Measurements from ENCODE around the gene FLAD1. TPM values are rescaled to one million over a fixed set of nuclear protein-coding genes. Genes with fewer than 3 reads are reported as not detected.
A peak's percentile ranks its signal among the peaks of the same experiment; 100 is the strongest.

The FLAD1 gene
- total RNA-seq, 1 donor: 20.6 TPM

DNA sequence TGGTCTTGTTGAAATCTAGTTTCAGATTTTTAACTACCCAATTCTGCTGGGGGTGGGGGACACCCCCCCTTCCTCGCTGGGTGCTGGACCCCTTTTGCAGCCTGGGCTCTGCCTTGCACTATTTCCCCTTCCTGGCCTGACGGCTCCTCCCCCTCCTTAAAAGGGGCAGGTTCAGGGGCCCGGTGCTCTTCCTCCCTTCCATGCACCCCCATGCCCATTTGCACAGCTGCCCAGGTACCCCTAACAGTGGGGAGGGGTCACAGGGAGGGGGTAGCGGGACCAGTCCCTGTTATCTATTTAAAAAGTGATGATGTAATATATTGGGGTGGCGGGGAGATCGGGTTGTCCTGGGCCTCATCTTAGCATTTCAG, 34.8 kb downstream of the FLAD1 start:
- peak overlapping the region; percentile 59 for H3K4me3 ChIP-seq (ENCODE audit: insufficient read depth, low read length)
- no peak overlapping the region for H2AFZ ChIP-seq (ENCODE audit: low read length)

DNA sequence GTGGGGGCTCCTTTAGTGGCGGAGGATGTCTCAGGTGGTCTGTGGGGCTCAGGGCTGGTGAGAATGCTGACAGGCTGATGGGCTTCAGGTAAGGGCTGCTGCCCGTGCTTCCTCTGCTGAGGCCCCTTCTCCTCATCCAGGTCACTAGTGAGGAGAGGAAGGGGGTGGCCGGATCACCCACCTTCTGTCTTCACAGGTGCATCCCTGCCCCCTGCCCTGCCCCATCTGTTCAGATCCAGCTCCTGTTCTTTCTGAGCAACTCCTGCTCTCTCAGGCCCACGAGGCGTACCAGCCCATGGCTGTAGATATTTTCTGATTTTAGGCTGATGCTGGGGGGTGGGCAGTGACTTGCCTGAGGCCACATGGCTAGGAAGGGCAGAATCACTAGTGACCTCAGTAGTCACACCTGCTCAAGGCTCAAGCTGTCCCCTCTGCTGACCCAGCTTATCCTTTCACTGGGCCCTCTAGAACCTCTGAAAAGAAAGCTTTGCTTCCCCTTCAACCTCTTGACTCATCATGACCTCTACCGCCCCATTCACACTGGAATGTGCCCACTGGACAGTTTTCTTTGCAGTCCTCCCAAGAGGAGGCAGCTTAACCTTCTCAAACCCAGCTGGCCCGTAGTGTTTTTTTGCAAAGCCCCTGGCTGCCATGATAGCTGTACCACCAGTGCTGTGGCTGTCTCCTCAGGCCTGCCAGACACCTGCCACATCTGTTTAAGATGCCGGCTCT, 35.6 kb downstream of the FLAD1 start:
- H4K20me1 ChIP-seq (ENCODE audit: insufficient read depth, low read length): peaks cover 14% of the 10 kb centered on the region

More for the DNA sequence above, 34.8 kb downstream of the FLAD1 start:
- Histone ChIP-seq H3K4me2 (ENCODE audit: insufficient read depth, low read length) (peak overlapping the region; percentile 56), H3K27me3 (ENCODE audit: insufficient read depth, low read length) (no peaks in the 10 kb centered on the region), H4K20me1 (ENCODE audit: insufficient read depth, low read length) (peaks cover 15% of the 10 kb centered on the region), H3K36me3 (ENCODE audit: insufficient read depth, low read length) (peaks cover 15% of the 10 kb centered on the region), H3K27ac (ENCODE audit: low read depth, low read length) (no peak overlapping the region), H3K9me3 (ENCODE audit: low read depth, low read length) (no peaks in the 10 kb centered on the region), H3K79me2 (ENCODE audit: insufficient read depth, low read length) (peaks cover 5% of the 10 kb centered on the region), H3K4me1 (ENCODE audit: insufficient read depth, low read length) (peaks cover 15% of the 10 kb centered on the region)
- DNase-seq (ENCODE audit: insufficient read length, low spot score, missing footprints): no peak
- TF ChIP-seq, protein P1, sequence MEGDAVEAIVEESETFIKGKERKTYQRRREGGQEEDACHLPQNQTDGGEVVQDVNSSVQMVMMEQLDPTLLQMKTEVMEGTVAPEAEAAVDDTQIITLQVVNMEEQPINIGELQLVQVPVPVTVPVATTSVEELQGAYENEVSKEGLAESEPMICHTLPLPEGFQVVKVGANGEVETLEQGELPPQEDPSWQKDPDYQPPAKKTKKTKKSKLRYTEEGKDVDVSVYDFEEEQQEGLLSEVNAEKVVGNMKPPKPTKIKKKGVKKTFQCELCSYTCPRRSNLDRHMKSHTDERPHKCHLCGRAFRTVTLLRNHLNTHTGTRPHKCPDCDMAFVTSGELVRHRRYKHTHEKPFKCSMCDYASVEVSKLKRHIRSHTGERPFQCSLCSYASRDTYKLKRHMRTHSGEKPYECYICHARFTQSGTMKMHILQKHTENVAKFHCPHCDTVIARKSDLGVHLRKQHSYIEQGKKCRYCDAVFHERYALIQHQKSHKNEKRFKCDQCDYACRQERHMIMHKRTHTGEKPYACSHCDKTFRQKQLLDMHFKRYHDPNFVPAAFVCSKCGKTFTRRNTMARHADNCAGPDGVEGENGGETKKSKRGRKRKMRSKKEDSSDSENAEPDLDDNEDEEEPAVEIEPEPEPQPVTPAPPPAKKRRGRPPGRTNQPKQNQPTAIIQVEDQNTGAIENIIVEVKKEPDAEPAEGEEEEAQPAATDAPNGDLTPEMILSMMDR (IDR thresholded peaks at IDR 0.05; ENCODE audit: extremely low read depth, low read depth, low read length): no peak

DNA sequence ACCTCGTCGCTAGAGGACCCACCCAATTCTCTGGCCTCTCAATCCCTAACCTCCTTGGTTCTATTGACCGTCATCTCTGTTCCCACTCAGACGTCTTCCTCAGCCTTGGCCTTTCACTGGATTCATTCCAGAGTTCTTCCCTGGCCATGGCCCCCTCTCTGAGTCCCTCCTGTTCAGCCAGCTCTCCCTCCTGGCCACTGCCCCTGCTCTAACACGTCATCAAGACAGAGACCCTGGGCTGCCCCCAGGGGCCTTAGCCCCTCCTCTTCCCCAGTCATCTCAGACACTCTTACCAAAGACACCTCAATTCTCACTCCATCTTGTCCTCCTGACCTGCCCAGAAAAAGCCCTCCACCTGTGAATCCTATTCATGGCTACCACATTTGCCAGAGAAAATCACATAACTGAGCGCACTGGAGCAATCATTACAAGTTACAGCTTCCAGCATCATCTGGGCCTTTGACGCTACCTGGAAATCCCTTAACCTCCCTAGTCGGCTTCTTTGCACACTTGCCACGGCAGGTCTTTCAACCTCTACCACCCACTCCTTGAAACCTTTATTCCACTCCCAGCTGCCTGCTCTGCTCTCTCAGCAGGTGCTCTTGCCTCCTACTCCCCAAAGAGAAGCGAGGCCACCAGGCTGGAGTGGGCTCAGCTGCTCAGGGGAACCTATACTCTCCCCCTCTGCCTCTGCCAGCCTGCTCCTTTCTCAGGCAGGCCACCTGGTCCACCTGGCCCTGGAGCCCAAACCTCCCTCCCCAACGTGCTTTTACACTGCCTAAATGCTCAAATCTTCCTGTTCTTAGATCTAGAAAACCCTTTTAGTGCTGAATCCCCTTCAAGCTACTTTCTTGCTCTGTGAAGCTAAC, 36.5 kb downstream of the FLAD1 start:
- TF ChIP-seq, protein P1 (IDR thresholded peaks at IDR 0.05; ENCODE audit: extremely low read depth, low read depth, low read length): no peak
- Histone ChIP-seq H3K4me3 (ENCODE audit: insufficient read depth, low read length) (no peak overlapping the region), H3K27me3 (ENCODE audit: insufficient read depth, low read length) (no peaks in the 10 kb centered on the region), H3K27ac (ENCODE audit: low read depth, low read length) (no peak overlapping the region), H3K9me3 (ENCODE audit: low read depth, low read length) (no peaks in the 10 kb centered on the region), H3K4me2 (ENCODE audit: insufficient read depth, low read length) (no peak overlapping the region), H2AFZ (ENCODE audit: low read length) (no peak overlapping the region), H3K36me3 (ENCODE audit: insufficient read depth, low read length) (peaks cover 9% of the 10 kb centered on the region), H4K20me1 (ENCODE audit: insufficient read depth, low read length) (peaks cover 7% of the 10 kb centered on the region), H3K79me2 (ENCODE audit: insufficient read depth, low read length) (no peaks in the 10 kb centered on the region), H3K4me1 (ENCODE audit: insufficient read depth, low read length) (peaks cover 15% of the 10 kb centered on the region)
- DNase-seq (ENCODE audit: insufficient read length, low spot score, missing footprints): peak; percentile 17

More for the DNA sequence above, 35.6 kb downstream of the FLAD1 start:
- no peaks in the 10 kb centered on the region for H3K79me2 ChIP-seq (ENCODE audit: insufficient read depth, low read length)
- no peak overlapping the region for H3K27ac ChIP-seq (ENCODE audit: low read depth, low read length)
- H2AFZ ChIP-seq (ENCODE audit: low read length): no peak overlapping the region
- no peak overlapping the region for H3K4me2 ChIP-seq (ENCODE audit: insufficient read depth, low read length)
- TF ChIP-seq, protein P1 (IDR thresholded peaks at IDR 0.05; ENCODE audit: extremely low read depth, low read depth, low read length): no peak
- no peaks in the 10 kb centered on the region for H3K9me3 ChIP-seq (ENCODE audit: low read depth, low read length)
- peaks cover 15% of the 10 kb centered on the region for H3K36me3 ChIP-seq (ENCODE audit: insufficient read depth, low read length)
- no peak overlapping the region for H3K4me3 ChIP-seq (ENCODE audit: insufficient read depth, low read length)
- no peaks in the 10 kb centered on the region for H3K27me3 ChIP-seq (ENCODE audit: insufficient read depth, low read length)
- peak; percentile 93 for DNase-seq (ENCODE audit: insufficient read length, low spot score, missing footprints)
- peaks cover 15% of the 10 kb centered on the region for H3K4me1 ChIP-seq (ENCODE audit: insufficient read depth, low read length)
